ENCODE data around the gene MEGF11.

Gene MEGF11

GRCh38 chr15:66133247-66133885 lies 120.2 kb downstream of the MEGF11 start:
- no peak for TF ChIP-seq CTCF (IDR thresholded peaks at IDR 0.05; ENCODE audit: low read length)
- no peak for TF ChIP-seq EZH2 (IDR thresholded peaks at IDR 0.05; ENCODE audit: borderline replicate concordance, low read length)
- peaks cover 5% of the 10 kb centered on the region; the same call in 1 of the 2 replicates for H3K36me3 ChIP-seq (ENCODE audit: insufficient read depth, low read length)
- H3F3A ChIP-seq (ENCODE audit: insufficient read depth, low read length) = peaks cover 8% of the 10 kb centered on the region; the same call in 1 of the 2 replicates
- H3K79me2 ChIP-seq (ENCODE audit: insufficient read depth, low read length) = no peaks in the 10 kb centered on the region
- no peaks in the 10 kb centered on the region for H3K9me3 ChIP-seq (ENCODE audit: low read length)
- no peaks in the 10 kb centered on the region for H3K27me3 ChIP-seq (ENCODE audit: insufficient read depth, low read length)
- no peaks in the 10 kb centered on the region for H4K20me1 ChIP-seq (ENCODE audit: insufficient read depth, low read length)
- peaks cover 6% of the 10 kb centered on the region for H3K4me1 ChIP-seq (ENCODE audit: insufficient read depth, low read length, severe bottlenecking)
- H3K9ac ChIP-seq (ENCODE audit: low read length) = no peak overlapping the region
- no peak overlapping the region for H2AFZ ChIP-seq (ENCODE audit: low read length)
- H3K27ac ChIP-seq (ENCODE audit: low read depth, low read length, poor library complexity, severe bottlenecking) = no peak overlapping the region
- no peak overlapping the region for H3K4me2 ChIP-seq (ENCODE audit: low read length)
- no peak overlapping the region for H3K4me3 ChIP-seq (ENCODE audit: low read depth, low read length, poor library complexity, severe bottlenecking)
- no peaks in the 10 kb centered on the region for H3K9me2 ChIP-seq (ENCODE audit: low read depth, low read length)

DNA sequence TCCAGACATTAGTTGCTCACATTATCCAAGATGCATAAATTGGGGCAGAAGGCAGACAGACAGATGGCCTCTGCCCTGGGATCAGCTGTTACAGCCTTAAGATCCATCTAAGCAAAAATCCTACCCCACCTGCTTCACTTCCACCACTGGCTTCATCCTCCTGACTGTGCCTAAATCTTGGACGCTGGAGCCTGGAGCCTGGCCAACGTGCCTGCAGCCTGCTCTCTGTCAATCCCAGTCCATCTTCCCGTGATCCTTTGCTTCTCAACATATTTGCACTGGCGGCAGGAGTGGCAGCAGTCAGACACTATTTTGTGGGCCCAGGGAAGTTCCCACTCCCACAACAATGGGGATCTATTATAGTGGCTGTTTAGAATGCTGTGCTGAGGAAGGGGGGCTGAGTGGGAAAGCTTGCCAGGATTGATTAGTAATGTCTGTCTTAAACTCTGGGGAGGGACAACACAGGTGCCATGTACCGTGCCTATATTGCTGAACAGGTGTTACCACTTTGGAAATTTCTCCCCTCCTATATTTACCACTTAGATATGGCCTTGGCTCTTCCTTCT lies 121.2 kb downstream of the MEGF11 start:
- peaks cover 8% of the 10 kb centered on the region; the same call in 1 of the 2 replicates for H3F3A ChIP-seq (ENCODE audit: insufficient read depth, low read length)
- no peaks in the 10 kb centered on the region for H3K9me3 ChIP-seq (ENCODE audit: low read length)
- H3K4me2 ChIP-seq (ENCODE audit: low read length) = no peak overlapping the region
- H3K4me3 ChIP-seq (ENCODE audit: low read depth, low read length, poor library complexity, severe bottlenecking) = no peak overlapping the region
- H4K20me1 ChIP-seq (ENCODE audit: insufficient read depth, low read length) = no peaks in the 10 kb centered on the region
- no peaks in the 10 kb centered on the region for H3K27me3 ChIP-seq (ENCODE audit: insufficient read depth, low read length)
- no peak overlapping the region for H3K27ac ChIP-seq (ENCODE audit: low read depth, low read length, poor library complexity, severe bottlenecking)
- no peak overlapping the region for H3K9ac ChIP-seq (ENCODE audit: low read length)
- no peaks in the 10 kb centered on the region for H3K79me2 ChIP-seq (ENCODE audit: insufficient read depth, low read length)
- H3K4me1 ChIP-seq (ENCODE audit: insufficient read depth, low read length, severe bottlenecking) = no peaks in the 10 kb centered on the region
- TF ChIP-seq EZH2 (IDR thresholded peaks at IDR 0.05; ENCODE audit: borderline replicate concordance, low read length) (no peak), CTCF (IDR thresholded peaks at IDR 0.05; ENCODE audit: low read length) (no peak)
- 0 out of 2 replicates have a peak, but pooled peaks cover 4% of the 10 kb centered on the region for H3K36me3 ChIP-seq (ENCODE audit: insufficient read depth, low read length)
- no peak overlapping the region for H2AFZ ChIP-seq (ENCODE audit: low read length)
- H3K9me2 ChIP-seq (ENCODE audit: low read depth, low read length) = no peaks in the 10 kb centered on the region

DNA sequence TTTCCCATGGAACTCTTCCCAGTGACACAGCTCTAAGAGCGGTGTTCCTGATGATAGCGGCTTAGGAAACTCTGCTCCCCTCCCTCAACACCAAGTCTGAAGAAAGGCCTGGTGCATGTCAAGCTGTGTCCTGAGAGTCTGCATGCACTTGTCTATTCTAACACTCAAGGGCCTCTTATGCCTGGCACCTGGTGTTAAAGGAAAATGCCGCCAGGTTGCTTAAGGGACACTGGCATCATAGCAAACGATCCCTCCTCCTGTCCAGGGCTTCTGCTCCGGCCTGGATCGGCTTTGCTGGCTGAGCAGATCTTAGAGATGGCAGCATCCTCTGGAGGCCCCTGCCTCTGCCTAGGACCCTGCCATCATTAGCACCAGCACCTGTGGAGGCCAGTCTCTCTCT lies 121.7 kb downstream of the MEGF11 start:
- Histone ChIP-seq H3K9ac (ENCODE audit: low read length) (no peak overlapping the region), H3K9me3 (ENCODE audit: low read length) (no peaks in the 10 kb centered on the region), H3K27ac (ENCODE audit: low read depth, low read length, poor library complexity, severe bottlenecking) (no peak overlapping the region), H3K79me2 (ENCODE audit: insufficient read depth, low read length) (no peaks in the 10 kb centered on the region), H2AFZ (ENCODE audit: low read length) (no peak overlapping the region), H3K27me3 (ENCODE audit: insufficient read depth, low read length) (no peaks in the 10 kb centered on the region), H3K4me2 (ENCODE audit: low read length) (no peak overlapping the region), H3K4me1 (ENCODE audit: insufficient read depth, low read length, severe bottlenecking) (no peaks in the 10 kb centered on the region), H3K9me2 (ENCODE audit: low read depth, low read length) (no peaks in the 10 kb centered on the region), H3F3A (ENCODE audit: insufficient read depth, low read length) (peaks cover 7% of the 10 kb centered on the region; the same call in 1 of the 2 replicates), H3K36me3 (ENCODE audit: insufficient read depth, low read length) (peaks cover 9% of the 10 kb centered on the region; the same call in 1 of the 2 replicates), H4K20me1 (ENCODE audit: insufficient read depth, low read length) (no peaks in the 10 kb centered on the region), H3K4me3 (ENCODE audit: low read depth, low read length, poor library complexity, severe bottlenecking) (no peak overlapping the region)
- no peak for TF ChIP-seq CTCF (IDR thresholded peaks at IDR 0.05; ENCODE audit: low read length)
